Smooth muscle cell of the brain vasculature (primary cell): Measurements from ENCODE around the gene TDRD10.

Experiments used
- DNase-seq: peaks from one replicate; pipeline ENCODE4 v3.0.0-alpha.2; 2012; ENCODE audit warnings: low read depth, low spot score

Gene TDRD10

GRCh38 chr1:154502066-154502743 is at the start of gene TDRD10, which contains the start of gene SHE:
Gene TDRD10 (plus strand): TSS chr1:154502219. CDS start chr1:154506904, 4,685 bp downstream.
Gene SHE (minus strand): TSS chr1:154502412. CDS start chr1:154502026, 386 bp downstream.
- no peak for DNase-seq

- no peak for DNase-seq
Measured at GRCh38 chr1:154453161-154453560, 48.9 kb upstream of the TDRD10 start.

- DNase-seq, result no peak
Measured at GRCh38 chr1:154453574-154454352, 48.3 kb upstream of the TDRD10 start.

GRCh38 chr1:154454386-154455120 is 47.5 kb upstream of the TDRD10 start:
- DNase-seq, result no peak

GRCh38 chr1:154456631-154457030 is 45.4 kb upstream of the TDRD10 start:
- DNase-seq, result no peak

GRCh38 chr1:154459080-154459479 is 42.9 kb upstream of the TDRD10 start:
- DNase-seq, result no peak

- no peak for DNase-seq
Measured at GRCh38 chr1:154460695-154461260, 41.2 kb upstream of the TDRD10 start.

- DNase-seq, result no peak
Measured at GRCh38 chr1:154463512-154463990, 38.5 kb upstream of the TDRD10 start.

- no peak for DNase-seq
Measured at GRCh38 chr1:154465621-154466195, 36.3 kb upstream of the TDRD10 start.

- no peak for DNase-seq
Measured at GRCh38 chr1:154466206-154466605, 35.8 kb upstream of the TDRD10 start.

- no peak for DNase-seq
Measured at GRCh38 chr1:154466921-154467417, 35.0 kb upstream of the TDRD10 start.

- no peak for DNase-seq
Measured at GRCh38 chr1:154467434-154468102, 34.5 kb upstream of the TDRD10 start.

- DNase-seq, result no peak
Measured at GRCh38 chr1:154468535-154469250, 33.3 kb upstream of the TDRD10 start.

GRCh38 chr1:154469844-154470560 is 32.0 kb upstream of the TDRD10 start:
- DNase-seq, result no peak

GRCh38 chr1:154471304-154471703 is 30.7 kb upstream of the TDRD10 start:
- DNase-seq, result no peak

- DNase-seq, result no peak
Measured at GRCh38 chr1:154474802-154475201, 27.2 kb upstream of the TDRD10 start.

GRCh38 chr1:154476791-154477190 is 25.2 kb upstream of the TDRD10 start:
- no peak for DNase-seq

- DNase-seq, result no peak
Measured at GRCh38 chr1:154478013-154478412, 24.0 kb upstream of the TDRD10 start.

GRCh38 chr1:154478639-154479038 is 23.4 kb upstream of the TDRD10 start:
- DNase-seq, result no peak
